GM13976 (cell line): ENCODE measurements around the gene SPTBN4.
A peak's percentile ranks its signal among the peaks of the same experiment; 100 is the strongest.
"Not testable (repeated sequence)": the region's sequence is repeated elsewhere in the genome, so short reads cannot be mapped to it uniquely, and the experiment has no call there.

Experiments used
- DNase-seq: peaks from one replicate; pipeline ENCODE4 v3.0.0; 2012; ENCODE audit warnings: low spot score
- CTCF ChIP-seq: IDR thresholded peaks from 2 replicates; pipeline ENCODE4 v1.5.1; 2012; ENCODE audit warnings: borderline replicate concordance, mild to moderate bottlenecking; ENCODE audit not compliant: insufficient read depth; ENCODE audit errors: extremely low read depth, missing control alignments, control extremely low read depth
- in situ Hi-C: fragments of 300-500 bp; cut with MboI; formaldehyde crosslinking; loops from one replicate; pipeline ENCODE4 v1.12.0; 2022; ENCODE audit warnings: low sequenced_read_pairs, mixed read lengths, inconsistent platforms; ENCODE audit not compliant: unreplicated experiment

The SPTBN4 gene

GRCh38 chr19:40457953-40458596 is 8.7 kb upstream of the SPTBN4 start:
- TF ChIP-seq CTCF, result no peak
- DNase-seq, result no peak
- in situ Hi-C loops, result no loop called here

GRCh38 chr19:40458597-40458974 is 8.2 kb upstream of the SPTBN4 start:
- no peak for DNase-seq
- in situ Hi-C loops, result no loop called here
- no peak for TF ChIP-seq CTCF

GRCh38 chr19:40460185-40460584 is 6.6 kb upstream of the SPTBN4 start:
- DNase-seq, result no peak
- in situ Hi-C loops, result no loop called here
- no peak for TF ChIP-seq CTCF

DNA sequence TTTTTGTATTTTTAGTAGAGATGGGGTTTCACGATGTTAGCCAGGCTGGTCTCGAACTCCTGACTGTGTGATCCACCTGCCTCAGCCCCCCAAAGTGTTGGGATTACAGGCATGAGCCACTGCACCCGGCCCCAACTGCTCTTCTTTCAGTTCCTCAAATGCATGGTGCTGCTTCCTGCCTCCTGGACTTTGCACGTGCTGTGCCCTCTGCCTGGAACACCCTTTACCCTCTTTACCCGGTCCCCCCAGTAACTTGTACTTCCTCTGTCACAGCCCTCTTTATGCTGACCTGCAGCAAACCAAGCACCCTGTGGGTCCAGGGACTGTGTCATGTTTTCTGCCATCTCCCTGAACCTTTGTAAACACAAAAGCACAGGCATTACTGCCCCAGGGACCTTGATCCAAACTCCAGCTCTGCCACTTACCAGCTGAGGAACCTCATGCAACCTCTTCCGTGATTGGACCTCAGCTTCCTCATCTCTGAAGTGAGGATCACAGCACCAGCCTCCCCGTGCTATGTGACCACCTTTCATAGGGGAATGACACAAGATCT is 5.1 kb upstream of the SPTBN4 start:
- TF ChIP-seq CTCF, result no peak
- in situ Hi-C loops, result no loop called here
- no peak for DNase-seq

- in situ Hi-C loops, DNase-seq: not testable (repeated sequence)
Measured at GRCh38 chr19:40463587-40464037, 3.2 kb upstream of the SPTBN4 start.

GRCh38 chr19:40464059-40465024 is 2.5 kb upstream of the SPTBN4 start:
- peak; percentile 59 for DNase-seq
- TF ChIP-seq CTCF, result peak; percentile 81
- in situ Hi-C loops, result no loop called here
